Measurements from ENCODE around the gene HOXA5.

Gene HOXA5

GRCh38 chr7:27099453-27100370 is 43.8 kb downstream of the HOXA5 start:
- FAIRE-seq, result no peak
- DNase-seq (ENCODE audit: insufficient read length, low spot score), result no peak

- FAIRE-seq (no peak), DNase-seq (ENCODE audit: insufficient read length, low spot score) (no peak)
Measured at GRCh38 chr7:27098578-27099451, 44.7 kb downstream of the HOXA5 start.

- DNase-seq (ENCODE audit: insufficient read length, low spot score) (no peak), FAIRE-seq (no peak)
Measured at GRCh38 chr7:27097686-27098577, 45.5 kb downstream of the HOXA5 start.

GRCh38 chr7:27096768-27097514 is 46.5 kb downstream of the HOXA5 start:
- DNase-seq (ENCODE audit: insufficient read length, low spot score) (no peak), FAIRE-seq (no peak)

- DNase-seq (ENCODE audit: insufficient read length, low spot score) (peak; percentile 97), FAIRE-seq (peak; percentile 80)
Measured at GRCh38 chr7:27095897-27096767, 47.3 kb downstream of the HOXA5 start, which contains the start of gene HOXA1. Gene HOXA1 (minus strand): TSS chr7:27096000. CDS start chr7:27095912, 88 bp downstream.

- DNase-seq (ENCODE audit: insufficient read length, low spot score) (no peak), FAIRE-seq (no peak)
Measured at GRCh38 chr7:27095050-27095896, 48.2 kb downstream of the HOXA5 start.

GRCh38 chr7:27094304-27095049 is 49.0 kb downstream of the HOXA5 start:
- FAIRE-seq, result no peak

GRCh38 chr7:27093184-27093895 is 50.1 kb downstream of the HOXA5 start:
- no peak for FAIRE-seq
- no peak for DNase-seq (ENCODE audit: insufficient read length, low spot score)

More at GRCh38 chr7:27094304-27095049, 49.0 kb downstream of the HOXA5 start:
- no peak for DNase-seq (ENCODE audit: insufficient read length, low spot score)

GRCh38 chr7:27092819-27093110 is 50.7 kb downstream of the HOXA5 start:
- DNase-seq (ENCODE audit: insufficient read length, low spot score) (no peak), FAIRE-seq (no peak)

- FAIRE-seq (no peak), DNase-seq (ENCODE audit: insufficient read length, low spot score) (no peak)
Measured at GRCh38 chr7:27091941-27092818, 51.3 kb downstream of the HOXA5 start.

- FAIRE-seq (no peak), DNase-seq (ENCODE audit: insufficient read length, low spot score) (no peak)
Measured at GRCh38 chr7:27091105-27091504, 52.4 kb downstream of the HOXA5 start.

Data from GM19239 (cell line).